Activated CD8-positive, alpha-beta memory T cell treated with anti-CD3 and anti-CD28 coated beads, Interleukin-2, amount 50 U/mL, for 1 hour (primary cell): Measurements from ENCODE around the gene RLF.
"Not testable (repeated sequence)": the region's sequence is repeated elsewhere in the genome, so short reads cannot be mapped to it uniquely, and the experiment has no call there.

Experiments
- DNase-seq: peaks from one replicate; pipeline ENCODE4 v3.0.0-alpha.2; 2020; ENCODE audit errors: extremely low read depth

RLF gene

GRCh38 chr1:40162753-40163441 lies 1.7 kb downstream of the RLF start:
- DNase-seq = no peak

- DNase-seq = no peak
Measured at GRCh38 chr1:40167317-40167716, 6.1 kb downstream of the RLF start.

- DNase-seq = no peak
Measured at GRCh38 chr1:40171036-40171435, 9.8 kb downstream of the RLF start.

- DNase-seq = no peak
Measured at GRCh38 chr1:40174788-40175187, 13.6 kb downstream of the RLF start.

- not testable (repeated sequence) for DNase-seq
Measured at GRCh38 chr1:40176989-40177388, 15.8 kb downstream of the RLF start.

- DNase-seq = no peak
Measured at GRCh38 chr1:40178200-40178599, 17.0 kb downstream of the RLF start.

GRCh38 chr1:40179496-40180089 lies 18.4 kb downstream of the RLF start:
- DNase-seq = no peak

GRCh38 chr1:40183055-40183710 lies 22.0 kb downstream of the RLF start:
- no peak for DNase-seq

GRCh38 chr1:40184193-40184592 lies 23.0 kb downstream of the RLF start:
- no peak for DNase-seq

- no peak for DNase-seq
Measured at GRCh38 chr1:40185951-40186864, 25.0 kb downstream of the RLF start.

- no peak for DNase-seq
Measured at GRCh38 chr1:40187399-40187798, 26.2 kb downstream of the RLF start.

- not testable (repeated sequence) for DNase-seq
Measured at GRCh38 chr1:40194639-40195038, 33.5 kb downstream of the RLF start.

- DNase-seq = no peak
Measured at GRCh38 chr1:40197656-40198055, 36.5 kb downstream of the RLF start.

- no peak for DNase-seq
Measured at GRCh38 chr1:40199126-40199525, 37.9 kb downstream of the RLF start.

GRCh38 chr1:40204856-40205255 lies 43.7 kb downstream of the RLF start:
- DNase-seq = no peak

- no peak for DNase-seq
Measured at GRCh38 chr1:40210511-40211204, 49.5 kb downstream of the RLF start.

- DNase-seq = no peak
Measured at GRCh38 chr1:40218333-40218732, 57.1 kb downstream of the RLF start.

GRCh38 chr1:40221471-40221905 lies 60.3 kb downstream of the RLF start:
- not testable (repeated sequence) for DNase-seq

- DNase-seq = no peak
Measured at GRCh38 chr1:40221977-40222772, 61.0 kb downstream of the RLF start.

- DNase-seq = no peak
Measured at GRCh38 chr1:40224040-40224439, 62.9 kb downstream of the RLF start.

GRCh38 chr1:40226192-40226591 lies 65.0 kb downstream of the RLF start:
- DNase-seq = no peak
